Esophagus muscularis mucosa (tissue), 3 donors: ENCODE results near the gene HNRNPA0.

Experiments
- CTCF ChIP-seq, 3 experiments: fragments of 200-600 bp in 2 of 3; fragments of 450-650 bp in 1 of 3; sonication (generic) in 2 of 3; IDR thresholded peaks; one replicate each; pipeline ENCODE4 v1.5.1; 2017 to 2019; ENCODE audit warnings: antibody characterized with exemption in 3 of 3, mild to moderate bottlenecking in 2 of 3, moderate library complexity in 1 of 3
- POLR2A ChIP-seq: fragments of 450-650 bp; IDR thresholded peaks from one replicate; pipeline ENCODE4 v1.6.1; 2017; ENCODE audit warnings: antibody characterized with exemption, moderate library complexity, mild to moderate bottlenecking, low read depth

- TF ChIP-seq CTCF (IDR thresholded peaks at IDR 0.05) (no peak), POLR2A (no peak)
Measured at GRCh38 chr5:137703565-137703964, 50.6 kb downstream of the HNRNPA0 start.
